ENCODE measurements around the gene SUMF2. TPM values are rescaled to one million over a fixed set of nuclear protein-coding genes. Genes with fewer than 3 reads are reported as not detected.

SUMF2 gene
- total RNA-seq, 1 donor from 2014 or later: 87.8 TPM

DNA sequence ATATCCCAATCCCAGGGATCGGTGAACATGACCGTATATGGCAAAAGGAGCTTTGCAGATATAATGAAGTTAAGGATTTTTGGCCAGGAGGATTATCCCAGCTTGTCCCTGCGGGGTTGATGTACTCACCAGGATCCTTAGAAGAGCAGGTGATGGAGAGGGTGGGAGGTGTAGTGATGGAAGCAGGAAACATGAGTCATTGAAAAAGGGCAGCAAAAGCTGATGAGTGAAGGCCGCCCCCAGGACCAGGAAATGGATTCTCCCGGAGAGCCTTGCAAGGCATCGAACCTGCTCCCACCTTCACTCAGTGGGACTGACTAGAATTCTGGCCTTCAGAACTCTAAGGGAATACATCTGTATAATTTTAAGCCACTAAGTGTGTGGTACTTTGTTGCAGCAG is 57.4 kb downstream of the SUMF2 start:
- no peak overlapping the region for H3K27ac ChIP-seq (ENCODE audit: low read depth, low read length)
- H3K9ac ChIP-seq (ENCODE audit: low read length): no peak overlapping the region
- peaks cover under 1% of the 10 kb centered on the region for H3K27me3 ChIP-seq (ENCODE audit: insufficient read depth, low read length)
- H3K36me3 Mint-ChIP-seq (ENCODE audit: low read depth, unreplicated experiment): no peaks in the 10 kb centered on the region
- no peak overlapping the region for H3K4me2 ChIP-seq (ENCODE audit: low read length)
- H4K20me1 ChIP-seq (ENCODE audit: insufficient read depth, low read length): no peaks in the 10 kb centered on the region
- no peaks in the 10 kb centered on the region for H3K36me3 ChIP-seq (ENCODE audit: insufficient read depth, low read length)
- no peak overlapping the region for H3K4me3 Mint-ChIP-seq (ENCODE audit: unreplicated experiment)
- H3K79me2 ChIP-seq (ENCODE audit: insufficient read depth, low read length): no peaks in the 10 kb centered on the region
- FAIRE-seq (no peak), DNase-seq (ENCODE audit: low read depth) (no peak)
- no peaks in the 10 kb centered on the region for H3K4me1 Mint-ChIP-seq (ENCODE audit: low read depth, unreplicated experiment)
- H3K27ac Mint-ChIP-seq (ENCODE audit: unreplicated experiment): no peak overlapping the region
- H3K4me3 ChIP-seq (ENCODE audit: insufficient read depth, low read depth, low read length): no peak overlapping the region
- H3K4me1 ChIP-seq (ENCODE audit: insufficient read depth, low read length): no peaks in the 10 kb centered on the region
- H3K9me3 Mint-ChIP-seq (ENCODE audit: unreplicated experiment): peaks cover 7% of the 10 kb centered on the region
- no peak overlapping the region for H2AFZ ChIP-seq (ENCODE audit: low read depth, low read length)
- TF ChIP-seq, protein P1, sequence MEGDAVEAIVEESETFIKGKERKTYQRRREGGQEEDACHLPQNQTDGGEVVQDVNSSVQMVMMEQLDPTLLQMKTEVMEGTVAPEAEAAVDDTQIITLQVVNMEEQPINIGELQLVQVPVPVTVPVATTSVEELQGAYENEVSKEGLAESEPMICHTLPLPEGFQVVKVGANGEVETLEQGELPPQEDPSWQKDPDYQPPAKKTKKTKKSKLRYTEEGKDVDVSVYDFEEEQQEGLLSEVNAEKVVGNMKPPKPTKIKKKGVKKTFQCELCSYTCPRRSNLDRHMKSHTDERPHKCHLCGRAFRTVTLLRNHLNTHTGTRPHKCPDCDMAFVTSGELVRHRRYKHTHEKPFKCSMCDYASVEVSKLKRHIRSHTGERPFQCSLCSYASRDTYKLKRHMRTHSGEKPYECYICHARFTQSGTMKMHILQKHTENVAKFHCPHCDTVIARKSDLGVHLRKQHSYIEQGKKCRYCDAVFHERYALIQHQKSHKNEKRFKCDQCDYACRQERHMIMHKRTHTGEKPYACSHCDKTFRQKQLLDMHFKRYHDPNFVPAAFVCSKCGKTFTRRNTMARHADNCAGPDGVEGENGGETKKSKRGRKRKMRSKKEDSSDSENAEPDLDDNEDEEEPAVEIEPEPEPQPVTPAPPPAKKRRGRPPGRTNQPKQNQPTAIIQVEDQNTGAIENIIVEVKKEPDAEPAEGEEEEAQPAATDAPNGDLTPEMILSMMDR (IDR thresholded peaks at IDR 0.05; ENCODE audit: insufficient read depth, low read depth, low read length): no peak
- no peak for TF ChIP-seq EZH2 (IDR thresholded peaks at IDR 0.05; ENCODE audit: insufficient read depth, low read length)
- no peaks in the 10 kb centered on the region for H3K27me3 Mint-ChIP-seq (ENCODE audit: low read depth, unreplicated experiment)
- no peaks in the 10 kb centered on the region for H3K9me3 ChIP-seq (ENCODE audit: insufficient read depth, low read depth, low read length)

DNA sequence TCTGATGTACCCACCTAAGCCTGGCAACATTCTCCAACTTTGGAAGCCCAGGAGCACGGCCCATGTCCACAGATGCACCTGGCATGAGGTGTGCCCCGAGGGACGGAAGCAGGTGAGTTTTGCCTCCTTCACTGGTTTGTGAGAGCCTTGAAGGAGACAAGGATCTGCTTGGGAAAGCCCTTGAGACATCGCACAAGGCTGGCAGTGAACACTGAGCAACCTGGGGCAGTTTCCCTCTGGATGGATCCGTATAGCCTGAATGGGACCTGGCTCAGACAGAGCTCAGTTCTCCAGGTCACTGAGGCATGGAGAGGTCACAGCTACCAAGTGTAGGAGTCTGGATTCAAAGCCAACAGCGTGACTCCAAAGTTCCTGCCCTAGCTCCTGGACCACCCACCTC is 60.9 kb downstream of the SUMF2 start:
- Histone ChIP-seq H4K20me1 (ENCODE audit: insufficient read depth, low read length) (no peaks in the 10 kb centered on the region), H2AFZ (ENCODE audit: low read depth, low read length) (no peak overlapping the region), H3K4me2 (ENCODE audit: low read length) (no peak overlapping the region), H3K4me3 (ENCODE audit: insufficient read depth, low read depth, low read length) (no peak overlapping the region), H3K27ac (ENCODE audit: low read depth, low read length) (no peak overlapping the region), H3K9ac (ENCODE audit: low read length) (no peak overlapping the region), H3K79me2 (ENCODE audit: insufficient read depth, low read length) (no peaks in the 10 kb centered on the region), H3K4me1 (ENCODE audit: insufficient read depth, low read length) (no peaks in the 10 kb centered on the region), H3K36me3 (ENCODE audit: insufficient read depth, low read length) (no peaks in the 10 kb centered on the region), H3K27me3 (ENCODE audit: insufficient read depth, low read length) (no peaks in the 10 kb centered on the region), H3K9me3 (ENCODE audit: insufficient read depth, low read depth, low read length) (no peaks in the 10 kb centered on the region)
- H3K36me3 Mint-ChIP-seq (ENCODE audit: low read depth, unreplicated experiment): no peaks in the 10 kb centered on the region
- H3K4me3 Mint-ChIP-seq (ENCODE audit: unreplicated experiment): no peak overlapping the region
- no peaks in the 10 kb centered on the region for H3K27me3 Mint-ChIP-seq (ENCODE audit: low read depth, unreplicated experiment)
- FAIRE-seq (no peak), DNase-seq (ENCODE audit: low read depth) (no peak)
- TF ChIP-seq EZH2 (IDR thresholded peaks at IDR 0.05; ENCODE audit: insufficient read depth, low read length): no peak
- TF ChIP-seq, protein P1 (IDR thresholded peaks at IDR 0.05; ENCODE audit: insufficient read depth, low read depth, low read length): no peak
- H3K27ac Mint-ChIP-seq (ENCODE audit: unreplicated experiment): no peak overlapping the region
- H3K9me3 Mint-ChIP-seq (ENCODE audit: unreplicated experiment): peaks cover 9% of the 10 kb centered on the region
- no peaks in the 10 kb centered on the region for H3K4me1 Mint-ChIP-seq (ENCODE audit: low read depth, unreplicated experiment)

DNA sequence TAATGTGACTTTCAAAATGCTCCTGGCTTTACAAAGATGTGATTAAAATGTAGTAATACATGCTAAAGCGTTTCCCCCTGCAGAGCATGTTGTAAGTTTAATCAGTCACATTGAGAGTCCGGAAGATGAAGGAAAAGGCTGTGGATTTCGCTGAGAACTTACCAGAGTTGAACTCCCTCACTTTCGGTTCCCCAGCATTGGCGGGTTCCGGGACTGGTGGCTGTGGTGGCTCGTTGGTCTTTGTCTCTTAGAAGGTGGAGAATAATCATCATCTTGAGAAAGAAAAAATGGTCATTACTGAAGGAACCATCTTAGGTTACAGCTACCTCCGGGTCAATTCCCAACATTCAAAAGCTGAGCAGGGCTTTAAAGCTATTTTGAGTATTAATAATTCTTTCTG is 61.7 kb downstream of the SUMF2 start:
- DNase-seq (ENCODE audit: low read depth) (no peak), FAIRE-seq (no peak)
- H3K4me2 ChIP-seq (ENCODE audit: low read length): no peak overlapping the region
- H3K27ac Mint-ChIP-seq (ENCODE audit: unreplicated experiment): no peak overlapping the region
- H3K27ac ChIP-seq (ENCODE audit: low read depth, low read length): no peak overlapping the region
- H3K9me3 ChIP-seq (ENCODE audit: insufficient read depth, low read depth, low read length): no peaks in the 10 kb centered on the region
- no peaks in the 10 kb centered on the region for H3K79me2 ChIP-seq (ENCODE audit: insufficient read depth, low read length)
- H3K27me3 ChIP-seq (ENCODE audit: insufficient read depth, low read length): no peaks in the 10 kb centered on the region
- no peak overlapping the region for H3K4me3 ChIP-seq (ENCODE audit: insufficient read depth, low read depth, low read length)
- TF ChIP-seq EZH2 (IDR thresholded peaks at IDR 0.05; ENCODE audit: insufficient read depth, low read length): no peak
- TF ChIP-seq, protein P1 (IDR thresholded peaks at IDR 0.05; ENCODE audit: insufficient read depth, low read depth, low read length): no peak
- no peak overlapping the region for H3K4me3 Mint-ChIP-seq (ENCODE audit: unreplicated experiment)
- H3K4me1 ChIP-seq (ENCODE audit: insufficient read depth, low read length): no peaks in the 10 kb centered on the region
- H3K4me1 Mint-ChIP-seq (ENCODE audit: low read depth, unreplicated experiment): no peaks in the 10 kb centered on the region
- no peaks in the 10 kb centered on the region for H3K36me3 Mint-ChIP-seq (ENCODE audit: low read depth, unreplicated experiment)
- peaks cover 6% of the 10 kb centered on the region for H3K9me3 Mint-ChIP-seq (ENCODE audit: unreplicated experiment)
- H3K9ac ChIP-seq (ENCODE audit: low read length): no peak overlapping the region
- H2AFZ ChIP-seq (ENCODE audit: low read depth, low read length): no peak overlapping the region
- no peaks in the 10 kb centered on the region for H3K36me3 ChIP-seq (ENCODE audit: insufficient read depth, low read length)
- H4K20me1 ChIP-seq (ENCODE audit: insufficient read depth, low read length): no peaks in the 10 kb centered on the region
- H3K27me3 Mint-ChIP-seq (ENCODE audit: low read depth, unreplicated experiment): no peaks in the 10 kb centered on the region
